Measurements from ENCODE around the gene HOXD13.
A peak's percentile ranks its signal among the peaks of the same experiment; 100 is the strongest.

The HOXD13 gene

DNA sequence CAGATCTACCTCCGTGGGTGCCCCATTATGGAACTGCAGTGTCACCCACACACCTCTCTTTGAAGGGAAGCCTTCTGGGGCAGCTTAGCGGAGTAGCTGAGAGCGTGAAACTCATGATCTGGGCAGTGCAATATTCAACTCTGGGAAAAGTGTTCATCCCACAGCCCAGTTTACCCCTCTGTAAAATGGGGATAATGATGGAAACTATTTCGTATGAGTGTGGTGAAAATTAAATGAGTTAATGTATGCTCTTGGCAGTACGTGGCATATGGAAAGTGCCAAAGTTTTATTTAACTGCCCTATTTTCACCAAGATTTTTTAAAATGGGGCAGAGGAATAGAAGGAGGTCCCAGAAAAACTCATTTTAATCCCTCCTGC is 20.2 kb upstream of the HOXD13 start:
- no peak for TF ChIP-seq Cebpa-rat (IDR thresholded peaks at IDR 0.05)
- peaks cover 98 to 100% (median 100%) of the 10 kb centered on the region in 11 experiments for H3K27me3 ChIP-seq
- H3K9ac ChIP-seq, result no peak overlapping the region
- H3K4me3 ChIP-seq, result no peak overlapping the region
- peaks cover 23 to 50% (median 35%) of the 10 kb centered on the region in 11 experiments for H3K9me3 ChIP-seq (replicated peaks in 1 of 11)
- no peaks in the 10 kb centered on the region for H3K4me1 ChIP-seq
- peaks cover 0 to 50% (median 23%) of the 10 kb centered on the region in 11 experiments; a peak in 14 of 22 replicates for H4K20me1 ChIP-seq
- no peaks in the 10 kb centered on the region for H3K36me3 ChIP-seq
- H3K27ac ChIP-seq, result no peak overlapping the region
- H3K4me2 ChIP-seq, result no peak overlapping the region

DNA sequence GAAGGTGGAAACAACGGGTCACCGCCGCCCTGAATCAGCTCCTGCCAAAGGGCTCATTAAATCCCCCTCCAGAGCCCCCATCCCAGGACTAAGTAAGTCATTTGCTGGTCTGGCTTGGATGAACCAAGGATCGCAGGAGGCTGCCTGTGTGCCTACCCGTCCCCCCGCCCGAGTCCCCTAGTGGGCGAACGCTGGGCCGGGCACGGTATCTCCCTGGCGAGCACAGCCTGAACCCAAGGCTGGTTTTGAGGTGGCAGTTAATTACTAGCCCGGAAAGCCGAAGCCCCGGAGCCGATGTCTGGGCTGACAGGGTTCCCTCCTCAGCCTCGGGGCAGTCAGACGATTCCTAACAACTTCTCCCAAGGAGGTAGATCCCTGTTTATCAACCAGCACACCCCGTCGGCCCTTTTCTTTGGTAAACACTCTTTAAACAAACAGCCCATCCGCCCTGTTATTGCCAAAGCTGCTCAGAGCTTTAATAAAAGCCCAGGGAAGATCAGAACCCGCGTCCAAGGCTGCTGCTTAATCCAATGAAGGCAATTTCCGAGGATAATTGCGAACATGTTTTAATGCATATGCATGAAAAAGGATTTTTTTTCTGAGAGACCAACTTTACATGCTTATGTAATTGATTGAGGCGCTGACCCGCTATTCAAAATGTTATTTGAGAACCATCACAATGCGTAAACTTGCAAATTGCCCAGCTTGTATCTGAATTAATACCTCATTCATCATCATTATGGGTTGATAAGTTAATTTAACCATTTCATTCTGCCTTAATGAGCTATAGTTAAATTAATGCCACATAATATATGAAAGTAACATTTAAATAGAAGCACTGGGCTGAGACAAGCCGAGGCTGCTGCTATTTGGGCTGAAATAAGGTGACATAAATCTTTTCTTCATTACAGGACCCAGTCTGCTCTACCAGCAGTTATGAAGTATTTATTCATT is 19.3 kb upstream of the HOXD13 start:
- peaks cover 13 to 41% (median 25%) of the 10 kb centered on the region in 11 experiments for H3K9me3 ChIP-seq (replicated peaks in 1 of 11)
- H3K4me3 ChIP-seq, result no peak overlapping the region
- no peaks in the 10 kb centered on the region for H3K36me3 ChIP-seq
- H3K4me2 ChIP-seq, result no peak overlapping the region
- no peak overlapping the region for H3K27ac ChIP-seq
- peaks cover 96 to 100% (median 100%) of the 10 kb centered on the region in 11 experiments for H3K27me3 ChIP-seq
- no peak overlapping the region for H3K9ac ChIP-seq
- H4K20me1 ChIP-seq, result peaks cover 0 to 54% (median 23%) of the 10 kb centered on the region in 11 experiments; a peak in 14 of 22 replicates
- no peaks in the 10 kb centered on the region for H3K4me1 ChIP-seq
- no peak for TF ChIP-seq Cebpa-rat (IDR thresholded peaks at IDR 0.05)

DNA sequence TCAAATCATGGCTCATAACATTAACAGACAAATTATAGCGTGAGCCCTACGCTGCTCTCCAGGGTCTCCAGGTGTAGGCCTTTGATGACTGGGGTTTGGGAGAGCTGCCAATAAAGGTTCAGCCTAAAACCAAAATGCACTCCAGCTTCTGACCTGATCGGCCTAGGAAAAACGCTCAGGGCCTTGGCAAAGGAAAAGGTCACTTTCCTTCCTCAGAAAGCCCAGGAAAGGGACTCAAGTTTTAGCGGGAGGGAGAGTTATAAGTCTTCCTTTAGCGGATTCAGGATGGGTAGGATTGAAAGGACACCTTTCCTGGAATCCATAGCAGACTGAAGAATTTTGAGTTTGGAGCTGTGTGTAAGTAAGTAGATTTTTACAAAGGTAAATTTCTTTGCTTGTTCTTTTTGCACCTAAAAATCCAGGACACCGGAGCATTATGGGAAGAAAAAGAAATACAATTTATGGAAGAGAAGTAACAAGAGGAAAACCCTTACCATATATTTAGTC is 17.5 kb upstream of the HOXD13 start:
- Histone ChIP-seq H4K20me1 (peaks cover 0 to 69% (median 33%) of the 10 kb centered on the region in 11 experiments; a peak in 14 of 22 replicates), H3K4me1 (peaks cover 0 to 9% (median 3%) of the 10 kb centered on the region in 10 experiments; a peak in 7 of 20 replicates), H3K4me3 (no peak overlapping the region), H3K27ac (no peak overlapping the region), H3K9me3 (replicated peaks in 1 of 11) (peaks cover 14 to 49% (median 27%) of the 10 kb centered on the region in 11 experiments; a peak in 17 of 22 replicates), H3K27me3 (peaks cover 99 to 100% (median 100%) of the 10 kb centered on the region in 11 experiments), H3K36me3 (no peaks in the 10 kb centered on the region), H3K4me2 (no peak overlapping the region), H3K9ac (no peak overlapping the region)
- TF ChIP-seq Cebpa-rat (IDR thresholded peaks at IDR 0.05), result no peak

DNA sequence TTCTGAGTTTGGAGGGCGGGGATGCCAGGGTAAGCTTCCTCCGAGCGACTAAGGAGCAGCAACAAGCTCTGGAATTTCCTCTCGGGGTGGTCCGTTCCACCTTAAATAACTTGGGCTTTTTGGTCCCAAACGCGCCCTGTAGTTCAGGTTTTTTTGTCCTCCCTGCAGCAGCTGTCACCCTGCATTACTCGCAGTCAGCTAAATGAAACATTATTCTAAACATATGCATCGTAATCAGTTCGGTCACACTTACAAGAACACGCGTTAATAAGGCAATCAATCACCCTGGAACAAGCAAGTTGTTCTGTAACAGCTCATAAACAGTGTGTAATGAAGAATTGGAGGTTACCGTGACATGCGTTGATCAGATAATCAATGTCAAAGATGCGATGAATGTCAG is 17.0 kb upstream of the HOXD13 start:
- H3K4me2 ChIP-seq, result no peak overlapping the region
- no peaks in the 10 kb centered on the region for H3K36me3 ChIP-seq
- no peak overlapping the region for H3K9ac ChIP-seq
- H3K4me1 ChIP-seq, result peaks cover 0 to 9% (median 3%) of the 10 kb centered on the region in 10 experiments; a peak in 7 of 20 replicates
- no peak overlapping the region for H3K4me3 ChIP-seq
- no peak overlapping the region for H3K27ac ChIP-seq
- H3K27me3 ChIP-seq, result peaks cover 99 to 100% (median 100%) of the 10 kb centered on the region in 11 experiments
- peaks cover 0 to 69% (median 33%) of the 10 kb centered on the region in 11 experiments; a peak in 14 of 22 replicates for H4K20me1 ChIP-seq
- H3K9me3 ChIP-seq (replicated peaks in 1 of 11), result peaks cover 17 to 54% (median 32%) of the 10 kb centered on the region in 11 experiments
- no peak for TF ChIP-seq Cebpa-rat (IDR thresholded peaks at IDR 0.05)

DNA sequence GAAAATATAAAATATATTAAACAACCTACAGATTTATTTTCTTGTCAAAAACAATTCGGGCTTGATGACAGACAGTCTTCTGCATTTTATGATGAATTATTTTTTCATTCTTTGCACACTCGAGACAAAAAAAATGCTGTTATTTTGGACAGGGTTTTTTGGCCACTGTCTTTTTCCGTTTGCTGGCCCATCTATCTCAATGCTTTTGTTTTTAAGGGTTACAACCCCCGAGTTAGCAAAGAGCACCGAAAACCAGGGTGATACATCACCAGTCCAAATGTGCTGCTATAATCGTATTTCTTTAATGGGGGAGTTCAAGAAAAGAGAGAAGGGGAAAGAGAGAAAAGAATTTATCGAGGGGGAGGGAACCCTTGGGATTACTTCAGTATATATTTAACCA is 16.5 kb upstream of the HOXD13 start:
- TF ChIP-seq Cebpa-rat (IDR thresholded peaks at IDR 0.05), result no peak
- peaks cover 99 to 100% (median 100%) of the 10 kb centered on the region in 11 experiments for H3K27me3 ChIP-seq
- peaks cover 0 to 69% (median 33%) of the 10 kb centered on the region in 11 experiments; a peak in 14 of 22 replicates for H4K20me1 ChIP-seq
- no peak overlapping the region for H3K9ac ChIP-seq
- H3K4me1 ChIP-seq, result peaks cover 0 to 9% (median 3%) of the 10 kb centered on the region in 10 experiments; a peak in 7 of 20 replicates
- H3K4me3 ChIP-seq, result no peak overlapping the region
- H3K9me3 ChIP-seq (replicated peaks in 1 of 11), result peaks cover 23 to 59% (median 38%) of the 10 kb centered on the region in 11 experiments
- H3K36me3 ChIP-seq, result no peaks in the 10 kb centered on the region
- H3K4me2 ChIP-seq, result no peak overlapping the region
- no peak overlapping the region for H3K27ac ChIP-seq

DNA sequence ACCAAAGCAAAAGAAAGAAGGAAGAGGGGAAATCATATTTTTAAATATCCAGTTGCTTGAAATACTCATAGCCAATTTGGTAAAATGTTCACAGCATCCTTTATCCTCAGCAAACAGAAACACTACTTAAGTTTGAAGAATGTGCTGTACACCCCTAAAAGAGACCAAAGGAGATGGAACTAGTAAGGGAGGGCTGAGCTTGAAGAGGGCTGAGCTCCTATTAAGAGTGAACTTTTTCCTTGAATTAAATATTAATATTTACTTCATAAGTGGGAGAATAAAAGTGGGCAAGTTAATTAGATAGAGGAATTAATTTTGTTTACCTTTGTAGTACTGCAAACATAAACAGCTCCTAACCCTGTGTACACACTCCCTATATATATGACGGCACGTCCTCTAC is 15.7 kb upstream of the HOXD13 start:
- Histone ChIP-seq H3K36me3 (no peaks in the 10 kb centered on the region), H3K4me3 (no peak overlapping the region), H3K27ac (no peak overlapping the region), H3K4me1 (peaks cover 0 to 9% (median 3%) of the 10 kb centered on the region in 10 experiments; a peak in 7 of 20 replicates), H3K9me3 (replicated peaks in 1 of 11) (peaks cover 27 to 60% (median 42%) of the 10 kb centered on the region in 11 experiments), H3K4me2 (no peak overlapping the region), H3K9ac (no peak overlapping the region), H3K27me3 (peaks cover 99 to 100% (median 100%) of the 10 kb centered on the region in 11 experiments), H4K20me1 (peaks cover 0 to 66% (median 27%) of the 10 kb centered on the region in 11 experiments; a peak in 14 of 22 replicates)
- TF ChIP-seq Cebpa-rat (IDR thresholded peaks at IDR 0.05), result no peak

DNA sequence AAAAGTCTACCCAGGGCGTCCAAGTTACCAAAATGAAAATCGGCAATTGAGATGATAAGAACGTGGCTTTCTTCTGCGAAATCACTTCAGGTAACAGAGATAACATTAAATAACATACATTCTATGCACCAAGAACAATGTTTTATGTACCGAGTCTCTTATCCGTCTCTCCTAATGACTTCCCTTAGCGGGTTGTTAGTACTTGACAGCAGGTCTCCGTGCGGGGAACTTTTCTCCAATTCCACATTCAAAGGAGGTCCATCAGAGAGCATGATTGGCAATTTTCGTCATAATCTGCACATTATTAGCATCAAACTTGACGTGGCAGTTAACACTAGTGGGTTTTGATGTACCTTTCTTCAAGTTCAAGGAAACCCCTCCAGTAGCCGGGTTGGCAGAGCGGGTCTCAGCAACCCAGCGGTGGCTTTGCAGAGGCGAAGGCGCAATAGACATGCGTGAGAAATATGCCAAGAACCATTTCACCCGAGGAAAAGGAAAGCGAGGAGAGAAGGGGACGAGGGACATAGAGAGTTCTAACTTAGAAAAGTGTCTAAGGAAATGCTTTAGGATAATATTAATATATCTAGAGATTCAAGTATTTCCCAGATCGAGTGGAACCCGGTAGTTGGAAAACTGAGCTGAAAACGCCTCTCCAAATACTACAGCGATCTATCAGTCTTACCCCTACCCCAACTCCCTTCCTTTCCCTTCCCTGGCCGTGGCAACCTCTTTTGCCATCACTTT is 13.8 kb upstream of the HOXD13 start:
- peak overlapping the region in 3 of 10 experiments; percentile 18 to 34 (median 22); a peak in 3 of 20 replicates for H3K4me3 ChIP-seq
- no peak for TF ChIP-seq Cebpa-rat (IDR thresholded peaks at IDR 0.05)

DNA sequence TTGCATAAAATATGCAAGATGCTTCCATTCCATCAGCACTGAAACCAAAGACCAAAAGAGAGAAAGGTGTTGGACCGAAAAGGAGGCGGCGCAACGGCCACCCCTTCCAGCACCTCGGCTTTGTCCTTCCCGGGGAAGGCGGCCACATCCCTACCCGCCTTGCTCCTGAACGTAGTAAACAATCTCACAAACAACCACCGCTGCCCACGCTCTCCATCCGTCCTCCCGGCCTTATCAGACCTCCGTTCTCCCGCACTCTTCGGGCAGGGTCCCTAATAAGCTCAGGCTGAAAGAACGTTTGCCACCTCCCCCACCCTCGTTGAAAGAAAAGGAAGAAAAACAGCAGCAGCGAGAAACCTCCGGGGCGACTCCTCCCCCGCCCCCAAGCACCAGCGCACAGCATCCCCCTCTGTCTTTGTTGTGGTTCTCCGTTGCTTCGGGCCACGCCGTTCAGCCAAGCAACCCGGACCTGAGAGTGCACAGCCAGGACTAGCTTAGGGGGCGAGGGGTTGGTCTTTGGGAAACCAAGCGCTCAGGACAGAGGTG is 13.2 kb upstream of the HOXD13 start:
- H3K4me3 ChIP-seq, result peak overlapping the region in 9 of 10 experiments; percentile 1 to 46 (median 23); a peak in 8 of 20 replicates
- H3K36me3 ChIP-seq, result peaks cover 0 to 4% (median 0%) of the 10 kb centered on the region in 11 experiments; a peak in 1 of 22 replicates
- peaks cover 99 to 100% (median 100%) of the 10 kb centered on the region in 11 experiments for H3K27me3 ChIP-seq
- no peak for TF ChIP-seq Cebpa-rat (IDR thresholded peaks at IDR 0.05)
- H3K9me3 ChIP-seq (replicated peaks in 1 of 11), result peaks cover 50 to 75% (median 59%) of the 10 kb centered on the region in 11 experiments
- H3K4me2 ChIP-seq, result peak overlapping the region in 10 of 11 experiments; percentile 10 to 87 (median 46); a peak in 17 of 22 replicates
- peaks cover 0 to 9% (median 3%) of the 10 kb centered on the region in 10 experiments; a peak in 7 of 20 replicates for H3K4me1 ChIP-seq
- peaks cover 0 to 57% (median 30%) of the 10 kb centered on the region in 11 experiments; a peak in 16 of 22 replicates for H4K20me1 ChIP-seq
- no peak overlapping the region for H3K9ac ChIP-seq
- no peak overlapping the region for H3K27ac ChIP-seq

More for the DNA sequence above, 13.8 kb upstream of the HOXD13 start:
- Histone ChIP-seq H3K4me1 (peaks cover 0 to 9% (median 3%) of the 10 kb centered on the region in 10 experiments; a peak in 7 of 20 replicates), H3K4me2 (peak overlapping the region in 2 of 11 experiments; percentile 42 to 68; a peak in 3 of 22 replicates), H3K9ac (no peak overlapping the region), H4K20me1 (peaks cover 0 to 62% (median 27%) of the 10 kb centered on the region in 11 experiments; a peak in 16 of 22 replicates), H3K27me3 (peaks cover 99 to 100% (median 100%) of the 10 kb centered on the region in 11 experiments), H3K27ac (no peak overlapping the region), H3K36me3 (peaks cover 0 to 4% (median 0%) of the 10 kb centered on the region in 11 experiments; a peak in 1 of 22 replicates), H3K9me3 (replicated peaks in 1 of 11) (peaks cover 44 to 69% (median 53%) of the 10 kb centered on the region in 11 experiments)

Measured in BLaER1 treated with 17β-estradiol and CSF1 and Interleukin-3, amounts not matched to agents 10 nM and 100 nM (cell line).